ENCODE data around the gene MOCOS. TPM values are rescaled to one million over a fixed set of nuclear protein-coding genes. Genes with fewer than 3 reads are reported as not detected.

MOCOS gene
- total and polyA plus RNA-seq, 2 of the 8 experiments (the other 6 are each of a cell fraction or from before 2014, with no cell fraction given): 4.7 to 5.8 TPM

GRCh38 chr18:36186461-36187192 lies 670 bp upstream of the MOCOS start (continued):
- TF ChIP-seq SUZ12 (IDR thresholded peaks at IDR 0.05; ENCODE audit: low read length) (0 out of 2 replicates have a peak, but pooled peaks have one; percentile 1), ATF3 (IDR thresholded peaks at IDR 0.05; ENCODE audit: insufficient read depth, low read depth, low read length) (no peak), MAX (IDR thresholded peaks at IDR 0.05) (peak; percentile 90), TAF7 (optimal IDR thresholded peaks at IDR 0.05; ENCODE audit: borderline replicate concordance, low read depth, low read length) (no peak), SP4 (IDR thresholded peaks at IDR 0.05; ENCODE audit: low read length) (no peak), KDM1A (IDR thresholded peaks at IDR 0.05; ENCODE audit: borderline replicate concordance, low read length) (no peak), CEBPB (IDR thresholded peaks at IDR 0.05; ENCODE audit: low read depth, low read length) (no peak), ASH2L (IDR thresholded peaks at IDR 0.05; ENCODE audit: low read length) (no peak)

All from H1 (cell line).